ENCODE data around the gene RPL36AL.
"Not testable (repeated sequence)": the region's sequence is repeated elsewhere in the genome, so short reads cannot be mapped to it uniquely, and the experiment has no call there.

RPL36AL gene

GRCh38 chr14:49620182-49621113, at the start of gene RPL36AL, which contains the start of gene MGAT2:
TSS of gene RPL36AL (minus strand) at chr14:49620626. CDS start at chr14:49619104, 1,522 bp downstream.
TSS of gene MGAT2 (plus strand) at chr14:49620799. CDS start at chr14:49621269, 470 bp downstream.
- peak; percentile 98 for DNase-seq (ENCODE audit: low spot score)

- DNase-seq (ENCODE audit: low spot score) = no peak
These were observed 39.4 kb upstream of the RPL36AL start for GRCh38 chr14:49659526-49660455.

DNA sequence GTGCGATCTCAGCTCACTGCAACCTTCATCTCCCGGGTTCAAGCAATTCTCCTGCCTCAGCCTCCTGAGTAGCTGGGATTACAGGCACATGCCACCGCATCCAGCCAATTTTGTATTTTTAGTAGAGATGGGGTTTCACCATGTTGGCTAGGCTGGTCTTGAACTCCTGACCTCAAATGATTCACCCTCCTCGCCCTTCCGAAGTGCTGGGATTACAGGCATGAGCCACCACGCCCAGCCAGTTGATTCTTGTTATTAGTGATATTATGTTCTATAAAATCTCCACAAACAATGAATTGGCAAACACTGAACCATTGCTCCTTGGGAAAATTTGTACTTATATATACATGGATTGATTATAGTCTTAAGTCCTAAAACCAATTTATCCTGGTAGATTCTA, 37.1 kb upstream of the RPL36AL start:
- DNase-seq (ENCODE audit: low spot score) = not testable (repeated sequence)

DNA sequence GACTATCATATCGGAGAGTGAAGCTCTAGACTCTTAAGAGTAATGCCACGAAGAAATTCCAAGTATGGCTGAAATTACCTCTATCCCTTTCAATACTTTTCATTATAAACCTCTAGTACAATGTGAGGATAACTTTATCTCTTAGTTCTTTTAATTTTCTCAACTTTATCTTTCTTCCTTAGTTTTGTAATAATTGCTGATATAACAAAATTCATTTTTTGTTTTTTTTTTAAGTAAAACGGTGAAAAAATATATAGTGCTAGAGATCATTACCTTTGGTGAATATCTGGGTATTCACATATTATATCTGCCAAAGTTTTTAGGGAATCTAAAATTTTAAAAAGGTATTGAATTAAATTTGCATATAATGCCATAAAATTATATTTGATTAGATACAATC, 34.1 kb upstream of the RPL36AL start:
- DNase-seq (ENCODE audit: low spot score) = no peak

- no peak for DNase-seq (ENCODE audit: low spot score)
These were observed 33.1 kb upstream of the RPL36AL start for GRCh38 chr14:49653508-49653907.

DNA sequence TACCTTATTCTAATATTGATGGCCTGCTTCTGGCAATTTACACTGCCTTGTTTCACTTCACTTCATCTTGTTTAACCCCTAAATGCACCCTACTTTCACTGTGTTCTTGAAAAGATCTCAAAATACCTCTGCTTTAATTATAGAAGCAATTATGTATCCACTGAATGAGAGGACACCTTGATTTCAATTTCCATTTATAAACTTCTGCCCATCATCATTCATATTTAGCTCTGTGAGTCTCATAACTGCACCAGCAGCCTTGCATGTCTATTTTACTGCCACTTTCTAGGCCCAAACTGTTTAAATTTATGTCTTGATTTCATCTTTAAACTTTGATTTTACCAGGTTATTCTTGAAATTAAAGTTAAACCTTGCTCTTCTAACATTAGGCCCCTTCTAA, 21.7 kb upstream of the RPL36AL start:
- no peak for DNase-seq (ENCODE audit: low spot score)

GRCh38 chr14:49641697-49642129, 21.3 kb upstream of the RPL36AL start:
- DNase-seq (ENCODE audit: low spot score) = no peak

DNA sequence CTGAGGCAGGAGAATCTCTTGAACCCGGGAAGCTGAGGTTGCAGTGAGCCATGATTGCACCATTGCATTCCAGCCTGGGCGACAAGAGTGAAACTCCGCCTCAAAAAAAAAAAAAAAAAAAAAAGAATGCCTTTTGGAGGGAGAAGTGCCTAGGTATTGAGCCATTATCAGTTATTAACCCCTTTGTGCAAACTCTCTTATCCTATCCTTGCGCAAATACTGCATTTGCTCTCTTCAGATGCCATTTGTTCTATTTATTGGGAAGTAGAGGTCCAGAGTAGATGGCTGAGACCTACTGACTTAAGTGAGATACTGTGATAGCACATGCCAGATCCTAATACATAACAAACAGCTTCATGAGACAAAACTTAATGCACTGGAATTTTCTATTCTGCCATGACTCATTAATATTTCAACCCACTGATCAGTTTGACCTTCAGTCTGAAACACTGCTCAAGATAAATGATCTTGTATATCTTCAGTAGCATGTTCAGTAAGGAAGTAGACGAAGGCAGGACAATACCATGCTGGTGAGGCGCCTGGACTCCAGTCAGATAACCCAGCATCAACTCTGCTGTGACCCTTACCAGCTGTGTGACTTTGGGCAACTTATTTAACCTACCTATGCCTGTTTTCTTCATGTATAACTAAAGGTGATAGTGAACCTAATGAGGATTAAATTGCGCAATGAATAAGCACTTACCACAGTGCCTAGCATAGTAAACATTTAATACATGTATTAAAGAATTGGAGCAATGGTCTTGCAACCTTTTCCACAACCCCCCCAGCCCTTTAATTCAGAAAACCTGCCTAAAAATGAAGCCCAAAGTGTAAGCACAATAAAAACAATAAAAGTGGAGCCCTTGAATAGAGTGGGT, 20.4 kb upstream of the RPL36AL start:
- no peak for DNase-seq (ENCODE audit: low spot score)

DNA sequence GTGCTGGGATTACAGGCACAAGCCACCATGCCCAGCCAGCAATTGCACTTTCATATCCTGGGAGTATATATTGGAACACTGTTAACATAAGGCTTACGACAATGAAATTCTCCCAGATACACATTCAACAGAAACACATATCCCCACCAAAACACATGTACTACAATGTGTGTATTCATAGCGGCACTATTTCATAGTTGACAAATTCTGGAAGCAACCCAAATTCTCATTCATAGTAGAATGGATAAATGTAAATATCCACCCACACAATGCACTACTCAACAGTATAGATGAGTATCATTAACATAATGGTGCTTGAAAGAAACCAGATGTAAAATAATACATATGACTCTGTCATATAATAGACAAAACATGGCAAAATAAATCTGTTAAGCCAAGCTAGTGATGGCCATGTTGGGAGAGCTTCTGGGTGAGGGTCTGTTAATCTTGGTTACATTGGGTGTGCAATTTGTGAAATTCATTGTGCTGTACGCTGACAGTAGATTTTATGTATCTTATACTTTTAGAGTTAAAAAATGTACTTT, 17.2 kb upstream of the RPL36AL start:
- no peak for DNase-seq (ENCODE audit: low spot score)

- no peak for DNase-seq (ENCODE audit: low spot score)
These were observed 16.4 kb upstream of the RPL36AL start for GRCh38 chr14:49636866-49637265.

DNA sequence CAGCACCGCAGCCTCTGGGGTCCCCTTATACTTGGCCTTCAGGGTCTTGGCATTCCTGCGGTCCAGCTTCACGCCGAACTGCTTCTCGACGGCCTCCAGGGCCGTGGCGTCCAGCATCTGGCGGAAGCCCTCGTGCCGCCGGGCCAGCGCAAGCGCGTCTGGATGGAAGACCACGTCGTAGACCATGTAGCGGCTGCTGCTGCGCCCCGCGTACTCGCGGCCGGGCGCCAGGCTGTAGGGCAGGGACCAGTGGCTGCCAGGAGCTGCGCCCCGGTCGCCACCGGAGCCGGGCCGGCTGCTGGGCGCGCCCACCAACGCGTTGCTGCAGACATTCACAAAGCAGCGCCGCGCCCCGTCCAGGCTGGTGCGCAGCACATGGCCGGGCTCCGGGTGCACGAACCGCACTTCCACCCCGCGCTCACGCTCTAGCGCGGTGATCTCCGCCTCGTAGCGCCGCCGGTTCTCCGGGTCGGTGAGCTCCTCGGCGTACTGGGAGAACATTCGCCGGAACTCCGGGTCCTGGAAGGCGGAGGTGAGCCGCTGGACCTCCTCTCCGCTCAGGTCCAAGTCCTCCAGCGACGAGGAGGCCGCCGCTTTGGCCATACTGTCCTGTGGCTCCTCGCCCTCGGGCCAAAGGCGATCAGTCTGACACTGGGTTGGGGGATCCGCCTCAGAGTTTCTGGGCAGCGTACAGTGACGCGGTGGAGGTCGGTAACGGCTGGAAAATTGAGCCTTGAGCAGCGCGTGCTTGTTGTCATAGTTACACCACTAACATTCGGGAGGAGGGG, 14.3 kb upstream of the RPL36AL start, which contains the start of gene DNAAF2:
Gene DNAAF2 (minus strand): TSS at position 698 of the 788 bp plus-strand sequence. CDS start 95 bp downstream, at position 603.
- peak; percentile 17 for DNase-seq (ENCODE audit: low spot score)

DNA sequence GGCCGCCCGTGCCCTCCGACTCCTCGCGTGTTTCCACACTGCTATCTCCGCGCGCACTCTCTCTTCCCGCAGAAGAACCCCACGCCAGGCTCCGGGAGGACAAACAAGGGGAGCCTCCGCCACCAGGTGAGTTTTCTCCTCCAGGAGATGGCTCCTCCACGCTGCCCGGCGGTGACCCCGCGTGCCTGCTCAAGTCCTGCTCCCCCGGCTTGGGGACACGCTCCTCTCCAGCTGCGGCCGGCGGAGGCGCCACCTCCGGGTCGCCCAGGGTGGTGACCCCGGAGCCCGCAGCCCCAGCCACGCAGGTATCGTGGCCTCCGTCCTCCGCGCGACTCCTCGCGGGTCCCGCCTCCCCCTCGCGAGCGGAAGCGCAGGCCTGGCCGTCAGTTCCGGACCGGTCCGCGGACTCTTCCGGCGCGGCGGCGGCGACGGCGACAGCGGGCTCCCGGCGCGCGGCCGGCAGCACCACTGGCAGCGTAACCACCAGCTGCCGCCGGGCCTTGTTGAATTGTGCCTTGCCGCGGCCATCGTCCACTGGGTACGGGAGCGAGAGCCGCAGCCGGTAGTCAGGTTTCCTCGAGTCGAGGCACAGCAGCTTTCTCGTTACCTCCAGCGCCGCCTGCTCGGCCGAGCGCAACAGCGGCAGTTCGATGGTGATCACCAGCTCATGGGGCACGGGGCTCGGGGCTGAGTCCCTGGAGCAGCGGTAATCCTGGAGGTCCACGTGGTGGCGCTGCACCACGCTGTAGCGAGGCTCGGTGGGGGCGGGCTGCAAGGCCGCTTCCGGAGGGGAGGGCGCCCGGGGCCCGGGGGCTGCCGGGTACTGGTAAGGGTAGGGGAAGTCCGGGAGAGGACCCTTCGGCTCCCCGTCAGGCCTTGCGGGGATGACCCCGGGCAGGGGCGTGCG, 13.5 kb upstream of the RPL36AL start:
- peak; percentile 95 for DNase-seq (ENCODE audit: low spot score)

DNA sequence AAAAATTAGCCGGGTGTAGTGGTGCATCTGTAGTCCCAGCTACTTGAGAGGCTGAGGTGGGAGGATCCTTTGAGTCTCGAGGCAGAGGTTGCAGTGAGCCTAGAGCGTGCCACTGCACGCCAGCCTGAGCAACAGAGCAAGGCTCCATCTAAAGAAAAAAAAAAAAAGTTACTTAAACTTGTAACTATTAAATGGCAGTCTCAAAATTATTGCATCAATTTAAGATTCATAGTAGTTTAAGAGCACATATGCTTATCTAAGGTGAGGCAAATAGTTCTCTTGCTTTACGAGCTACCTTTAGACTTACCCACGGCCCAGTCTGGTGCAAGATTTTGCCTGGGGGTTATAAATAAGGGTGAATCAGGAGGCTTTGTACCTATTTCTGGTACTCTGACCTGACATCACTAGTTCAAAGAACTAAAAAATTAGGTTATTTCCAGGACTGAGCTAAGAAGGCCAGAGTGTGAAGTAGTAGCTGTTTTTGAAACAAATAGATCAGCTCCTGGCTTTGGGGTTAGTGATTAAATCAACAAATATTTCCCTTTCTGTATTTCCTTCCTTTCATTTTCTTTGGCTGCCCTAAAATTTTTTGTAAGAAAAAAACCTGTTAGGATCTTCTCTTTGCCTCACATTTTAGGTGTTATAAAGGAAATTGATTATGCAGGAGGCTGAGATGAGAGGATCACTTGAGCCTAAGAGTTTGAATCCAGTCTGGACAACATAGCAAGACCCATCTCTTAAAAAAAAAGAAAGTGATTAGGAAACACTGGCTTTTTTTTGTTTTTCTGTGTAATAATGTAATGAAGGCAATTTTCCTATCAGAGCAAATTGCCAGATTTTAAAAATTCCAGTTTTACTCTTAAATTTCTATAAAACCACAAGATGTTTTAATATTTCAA, 3.8 kb upstream of the RPL36AL start:
- DNase-seq (ENCODE audit: low spot score) = no peak

- no peak for DNase-seq (ENCODE audit: low spot score)
These were observed 3.0 kb upstream of the RPL36AL start for GRCh38 chr14:49623387-49623786.

DNA sequence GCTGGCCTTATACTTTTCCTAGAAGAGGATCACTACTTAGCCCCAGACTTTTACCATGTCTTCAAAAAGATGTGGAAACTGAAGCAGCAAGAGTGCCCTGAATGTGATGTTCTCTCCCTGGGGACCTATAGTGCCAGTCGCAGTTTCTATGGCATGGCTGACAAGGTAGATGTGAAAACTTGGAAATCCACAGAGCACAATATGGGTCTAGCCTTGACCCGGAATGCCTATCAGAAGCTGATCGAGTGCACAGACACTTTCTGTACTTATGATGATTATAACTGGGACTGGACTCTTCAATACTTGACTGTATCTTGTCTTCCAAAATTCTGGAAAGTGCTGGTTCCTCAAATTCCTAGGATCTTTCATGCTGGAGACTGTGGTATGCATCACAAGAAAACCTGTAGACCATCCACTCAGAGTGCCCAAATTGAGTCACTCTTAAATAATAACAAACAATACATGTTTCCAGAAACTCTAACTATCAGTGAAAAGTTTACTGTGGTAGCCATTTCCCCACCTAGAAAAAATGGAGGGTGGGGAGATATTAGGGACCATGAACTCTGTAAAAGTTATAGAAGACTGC, 1.7 kb upstream of the RPL36AL start:
- DNase-seq (ENCODE audit: low spot score) = no peak

GRCh38 chr14:49621114-49621881, 872 bp upstream of the RPL36AL start:
- no peak for DNase-seq (ENCODE audit: low spot score)

GRCh38 chr14:49619730-49620129, 696 bp downstream of the RPL36AL start:
- DNase-seq (ENCODE audit: low spot score) = no peak
